GM19328 (cell line): ENCODE data around the gene SLAMF6.
"Not testable (repeated sequence)": the region's sequence is repeated elsewhere in the genome, so short reads cannot be mapped to it uniquely, and the experiment has no call there.

Experiments
- ATAC-seq: cut with Tn5 transposase; IDR thresholded peaks from one replicate; pipeline ENCODE4 v1.9.1; 2021; ENCODE audit warnings: mild to moderate bottlenecking, moderate library complexity; ENCODE audit not compliant: unreplicated experiment

The SLAMF6 gene

GRCh38 chr1:160522622-160523345 lies at the start of gene SLAMF6:
Gene SLAMF6 (minus strand): TSS chr1:160523255. CDS start chr1:160523192, 63 bp downstream.
- no peak for ATAC-seq

GRCh38 chr1:160570840-160571239 lies 47.8 kb upstream of the SLAMF6 start:
- ATAC-seq: no peak

- ATAC-seq: no peak
These were observed 46.8 kb upstream of the SLAMF6 start for GRCh38 chr1:160569806-160570205.

GRCh38 chr1:160567858-160568682 lies 45.0 kb upstream of the SLAMF6 start:
- ATAC-seq: no peak

- no peak for ATAC-seq
These were observed 44.3 kb upstream of the SLAMF6 start for GRCh38 chr1:160567341-160567740.

GRCh38 chr1:160565564-160565963 lies 42.5 kb upstream of the SLAMF6 start:
- no peak for ATAC-seq

- ATAC-seq: not testable (repeated sequence)
These were observed 40.2 kb upstream of the SLAMF6 start for GRCh38 chr1:160563230-160563629.

- ATAC-seq: not testable (repeated sequence)
These were observed 39.7 kb upstream of the SLAMF6 start for GRCh38 chr1:160562745-160563144.

- no peak for ATAC-seq
These were observed 37.8 kb upstream of the SLAMF6 start for GRCh38 chr1:160560806-160561205.

- ATAC-seq: no peak
These were observed 37.1 kb upstream of the SLAMF6 start for GRCh38 chr1:160560045-160560705.

- not testable (repeated sequence) for ATAC-seq
These were observed 36.4 kb upstream of the SLAMF6 start for GRCh38 chr1:160559437-160559836.

- no peak for ATAC-seq
These were observed 35.8 kb upstream of the SLAMF6 start for GRCh38 chr1:160558660-160559380.

- ATAC-seq: no peak
These were observed 30.7 kb upstream of the SLAMF6 start for GRCh38 chr1:160553778-160554177.

- ATAC-seq: no peak
These were observed 29.4 kb upstream of the SLAMF6 start for GRCh38 chr1:160552425-160552824.

GRCh38 chr1:160550572-160551034 lies 27.5 kb upstream of the SLAMF6 start:
- no peak for ATAC-seq

- no peak for ATAC-seq
These were observed 26.6 kb upstream of the SLAMF6 start for GRCh38 chr1:160549665-160550006.

GRCh38 chr1:160548960-160549664 lies 26.1 kb upstream of the SLAMF6 start:
- ATAC-seq: no peak

- ATAC-seq: no peak
These were observed 25.1 kb upstream of the SLAMF6 start for GRCh38 chr1:160548183-160548582.

- ATAC-seq: no peak
These were observed 24.4 kb upstream of the SLAMF6 start for GRCh38 chr1:160547422-160547821.

- ATAC-seq: no peak
These were observed 23.9 kb upstream of the SLAMF6 start for GRCh38 chr1:160546942-160547341.
